GM06990 (cell line): ENCODE measurements around the gene BCL2A1.
A peak's percentile ranks its signal among the peaks of the same experiment; 100 is the strongest.
"Not testable (repeated sequence)": the region's sequence is repeated elsewhere in the genome, so short reads cannot be mapped to it uniquely, and the experiment has no call there.

Source experiments
- DNase-seq: peaks from one replicate; pipeline ENCODE4 v3.0.0-alpha.2; 2011; ENCODE audit not compliant: insufficient read length; ENCODE audit errors: extremely low read depth
- H3K27me3 ChIP-seq: replicated peaks from 2 replicates; pipeline ENCODE4 v1.6.0; 2011; ENCODE audit warnings: low read length; ENCODE audit not compliant: control insufficient read depth, insufficient read depth
- H3K36me3 ChIP-seq: 2 replicates; pipeline ENCODE4 v1.5.1; 2011; ENCODE audit warnings: low read length; ENCODE audit not compliant: control insufficient read depth, insufficient read depth
- H3K4me3 ChIP-seq: replicated peaks from 2 replicates; pipeline ENCODE4 v1.5.1; 2011; ENCODE audit warnings: low read depth, mild to moderate bottlenecking, control low read depth, low read length
- TF ChIP-seq, protein P1 (sequence below): IDR thresholded peaks from 2 replicates; pipeline ENCODE4 v1.5.1; 2011; ENCODE audit warnings: low read length, control low read depth, mild to moderate bottlenecking, inconsistent platforms; ENCODE audit not compliant: insufficient read depth, poor library complexity, severe bottlenecking

BCL2A1 gene

GRCh38 chr15:79922512-79923078 lies 48.4 kb downstream of the BCL2A1 start:
- H3K4me3 ChIP-seq, result peak overlapping the region; percentile 99
- peaks cover 6% of the 10 kb centered on the region for H3K36me3 ChIP-seq
- TF ChIP-seq, protein P1, sequence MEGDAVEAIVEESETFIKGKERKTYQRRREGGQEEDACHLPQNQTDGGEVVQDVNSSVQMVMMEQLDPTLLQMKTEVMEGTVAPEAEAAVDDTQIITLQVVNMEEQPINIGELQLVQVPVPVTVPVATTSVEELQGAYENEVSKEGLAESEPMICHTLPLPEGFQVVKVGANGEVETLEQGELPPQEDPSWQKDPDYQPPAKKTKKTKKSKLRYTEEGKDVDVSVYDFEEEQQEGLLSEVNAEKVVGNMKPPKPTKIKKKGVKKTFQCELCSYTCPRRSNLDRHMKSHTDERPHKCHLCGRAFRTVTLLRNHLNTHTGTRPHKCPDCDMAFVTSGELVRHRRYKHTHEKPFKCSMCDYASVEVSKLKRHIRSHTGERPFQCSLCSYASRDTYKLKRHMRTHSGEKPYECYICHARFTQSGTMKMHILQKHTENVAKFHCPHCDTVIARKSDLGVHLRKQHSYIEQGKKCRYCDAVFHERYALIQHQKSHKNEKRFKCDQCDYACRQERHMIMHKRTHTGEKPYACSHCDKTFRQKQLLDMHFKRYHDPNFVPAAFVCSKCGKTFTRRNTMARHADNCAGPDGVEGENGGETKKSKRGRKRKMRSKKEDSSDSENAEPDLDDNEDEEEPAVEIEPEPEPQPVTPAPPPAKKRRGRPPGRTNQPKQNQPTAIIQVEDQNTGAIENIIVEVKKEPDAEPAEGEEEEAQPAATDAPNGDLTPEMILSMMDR, result no peak
- DNase-seq, result no peak
- H3K27me3 ChIP-seq, result no peaks in the 10 kb centered on the region

GRCh38 chr15:79919749-79920511 lies 51.1 kb downstream of the BCL2A1 start:
- no peak overlapping the region for H3K4me3 ChIP-seq
- peaks cover 6% of the 10 kb centered on the region for H3K36me3 ChIP-seq
- no peak for DNase-seq
- H3K27me3 ChIP-seq, result no peaks in the 10 kb centered on the region
- TF ChIP-seq, protein P1, result no peak

DNA sequence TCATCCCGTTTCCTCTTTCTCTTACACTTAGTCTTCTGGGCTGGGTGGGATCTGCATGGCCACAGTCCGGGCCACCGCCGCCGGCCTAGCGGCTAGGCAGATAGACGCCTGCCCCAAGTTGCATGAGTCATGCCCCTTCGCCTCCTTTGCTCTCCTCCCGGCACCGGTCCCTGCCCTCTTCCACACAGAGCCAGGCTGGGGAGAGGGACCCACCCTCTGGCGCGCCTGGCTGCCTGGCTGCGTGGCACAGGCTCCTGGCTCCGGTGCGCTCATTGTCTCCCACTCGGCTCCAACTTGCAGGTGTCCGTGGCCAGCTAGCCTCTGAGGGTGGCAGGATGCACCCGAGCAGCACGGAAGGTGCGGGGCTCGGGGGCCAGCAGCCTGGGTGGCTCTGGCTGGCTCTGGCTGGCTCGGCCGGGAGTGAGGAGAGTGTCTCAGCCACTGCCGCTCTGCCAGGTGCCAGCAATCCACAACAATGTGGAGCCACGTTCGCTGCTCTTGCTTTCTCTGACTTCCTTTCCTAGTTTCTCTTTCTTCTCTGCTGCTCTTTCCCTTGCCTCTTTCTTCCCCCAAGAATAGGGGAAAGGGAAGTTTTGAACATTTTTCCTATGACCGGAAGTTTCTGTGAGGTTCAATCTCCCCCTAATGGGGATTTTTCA lies 51.8 kb downstream of the BCL2A1 start:
- H3K27me3 ChIP-seq, result no peaks in the 10 kb centered on the region
- DNase-seq, result no peak
- TF ChIP-seq, protein P1, result no peak
- peaks cover 6% of the 10 kb centered on the region for H3K36me3 ChIP-seq
- no peak overlapping the region for H3K4me3 ChIP-seq

GRCh38 chr15:79918278-79918677 lies 52.7 kb downstream of the BCL2A1 start:
- no peak overlapping the region for H3K4me3 ChIP-seq
- no peak for DNase-seq
- peaks cover 6% of the 10 kb centered on the region for H3K36me3 ChIP-seq
- TF ChIP-seq, protein P1, result no peak
- H3K27me3 ChIP-seq, result no peaks in the 10 kb centered on the region

GRCh38 chr15:79916502-79917132 lies 54.4 kb downstream of the BCL2A1 start:
- no peak for DNase-seq
- Histone ChIP-seq H3K27me3 (no peaks in the 10 kb centered on the region), H3K36me3 (peaks cover 8% of the 10 kb centered on the region), H3K4me3 (no peak overlapping the region)
- TF ChIP-seq, protein P1, result no peak

DNA sequence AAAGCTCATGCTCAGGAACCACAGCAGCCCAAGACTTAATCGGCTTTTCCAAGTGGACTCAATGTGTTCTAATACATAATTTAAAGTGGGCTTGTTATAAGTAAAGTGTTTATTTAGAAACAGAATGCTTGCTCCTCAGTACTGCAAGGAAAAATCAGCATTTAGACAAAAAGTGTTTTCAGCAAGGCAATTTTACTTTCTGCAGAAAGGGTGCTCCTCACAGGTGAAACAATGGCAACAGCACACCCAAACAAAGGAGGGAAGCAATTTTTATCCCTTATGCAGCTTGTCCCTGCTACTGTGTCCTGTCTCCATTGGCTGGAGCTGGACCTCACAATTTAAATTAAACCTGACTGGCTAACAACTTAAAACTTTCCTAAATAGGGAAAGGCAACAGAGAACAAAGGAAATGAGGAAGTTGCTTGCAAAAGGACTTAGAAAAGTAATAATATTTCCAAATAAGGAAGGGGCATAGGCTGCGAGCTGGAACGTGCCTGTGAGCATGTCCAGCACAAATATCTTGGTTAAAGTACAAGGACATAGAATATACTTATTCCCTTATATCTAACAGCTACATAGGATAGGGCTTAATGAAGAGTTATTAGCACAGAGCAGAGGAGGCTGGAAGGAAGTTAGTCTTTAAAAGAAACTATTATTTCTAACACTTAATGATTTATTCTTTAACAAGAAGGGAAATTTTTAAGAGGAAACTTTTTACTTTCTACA lies 55.1 kb downstream of the BCL2A1 start:
- not testable (repeated sequence) for H3K27me3 ChIP-seq, H3K4me3 ChIP-seq, DNase-seq, H3K36me3 ChIP-seq
